Upper lobe of left lung (tissue), 6 donors: ENCODE results near the gene FYB1. TPM values are rescaled to one million over a fixed set of nuclear protein-coding genes. Genes with fewer than 3 reads are reported as not detected.

Experiments used
- ATAC-seq, 2 donors: fragments of 200-7000 bp; cut with Tn5 transposase; one replicate each; pipeline ENCODE4 v1.9.1; 2022; ENCODE audit warnings: mild to moderate bottlenecking in 2 of 2, moderate library complexity in 2 of 2; ENCODE audit not compliant: low FRiP score in 2 of 2
- DNase-seq, 2 donors: peaks; one replicate each; pipeline ENCODE4 v3.0.0-alpha.2; 2019 to 2020
- H3K27ac ChIP-seq, 4 donors: fragments of 200-600 bp; sonication (generic); one replicate each; pipeline ENCODE4 v1.5.1; 2016 to 2019
- H3K27me3 ChIP-seq, 4 donors: fragments of 200-600 bp; sonication (generic); one replicate each; pipeline ENCODE4 v1.5.1; 2017 to 2019
- H3K36me3 ChIP-seq, 4 donors: fragments of 200-600 bp; sonication (generic); one replicate each; pipeline ENCODE4 v1.5.1; 2016 to 2019
- H3K4me1 ChIP-seq, 4 donors: fragments of 200-600 bp; sonication (generic); one replicate each; pipeline ENCODE4 v1.5.1; 2018 to 2019
- H3K4me3 ChIP-seq, 4 donors: fragments of 200-600 bp; sonication (generic); one replicate each; pipeline ENCODE4 v1.5.1; 2017 to 2019; ENCODE audit warnings: mild to moderate bottlenecking in 2 of 4, moderate library complexity in 1 of 4
- H3K9me3 ChIP-seq, 4 donors: fragments of 200-600 bp; sonication (generic); one replicate each; pipeline ENCODE4 v1.5.1; 2018 to 2019
- EP300 ChIP-seq, 4 donors: sonication (generic); formaldehyde crosslinking; IDR thresholded peaks; one replicate each; pipeline ENCODE4 v1.5.1; 2017; ENCODE audit warnings: antibody characterized with exemption in 4 of 4, control low read depth in 2 of 4
- POLR2A ChIP-seq, 4 donors: fragments of 450-650 bp; IDR thresholded peaks; one replicate each; pipeline ENCODE4 v1.5.1; 2016 to 2017; ENCODE audit warnings: antibody characterized with exemption in 4 of 4, mild to moderate bottlenecking in 2 of 4
- POLR2AphosphoS5 ChIP-seq, 2 donors: sonication (generic); formaldehyde crosslinking; IDR thresholded peaks; one replicate each; pipeline ENCODE4 v1.5.1; 2017; ENCODE audit warnings: antibody characterized with exemption in 2 of 2
- WGBS, 2 donors: methylation state at CpG; one replicate each; pipeline ENCODE4 v1.1.5; 2017 to 2018; 5-methylcytosine and 5-hydroxymethylcytosine counted together
- total RNA-seq, 6 donors: library from RNA; depleted of rRNA in 4 of 6; stranded (reverse); fragments of >200 nt in 4 of 6; gene quantifications; one replicate each; pipeline versions ENCODE4 v1.1.0 to v1.2.1, GENCODE V29; 2016 to 2021
- TF ChIP-seq, protein P1 (sequence below), 6 experiments: fragments of 450-650 bp in 4 of 6; fragments of 200-600 bp in 2 of 6; sonication (generic) in 2 of 6; IDR thresholded peaks; one replicate each; pipeline ENCODE4 v1.5.1; 2016 to 2019; ENCODE audit warnings: antibody characterized with exemption in 6 of 6
- donor health status: DM: no; HTN: no; CAD: no; lungs with moderate emphysema.
- donor health status: DM: no; HTN: yes; CAD: no; lungs with severe emphysema.

FYB1 gene
- total RNA-seq, 6 donors from 2014 or later, result 24.0 to 97.4 (median 42.5) TPM

DNA sequence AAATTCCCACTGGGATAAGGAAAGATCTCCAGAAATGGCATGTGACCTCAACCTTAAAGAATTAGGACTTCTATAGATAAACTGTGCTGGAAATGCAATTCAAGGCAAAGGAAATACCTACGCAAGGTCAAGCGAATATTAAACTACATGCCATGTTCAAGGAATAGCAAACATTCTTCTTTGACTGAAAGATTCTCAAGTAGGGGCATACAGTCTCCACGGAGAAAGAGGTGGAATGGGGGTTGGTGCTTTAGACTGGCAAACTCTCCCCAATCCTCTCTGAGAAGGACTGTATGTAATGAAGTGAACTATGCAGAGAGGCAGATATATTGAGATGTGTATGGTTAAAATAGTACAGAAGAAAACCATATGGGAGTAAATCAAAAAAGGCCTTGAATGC is 151.3 kb downstream of the FYB1 start:
- no peak for ATAC-seq
- TF ChIP-seq POLR2AphosphoS5 (IDR thresholded peaks at IDR 0.05) (no peak), POLR2A (IDR thresholded peaks at IDR 0.05) (no peak), EP300 (IDR thresholded peaks at IDR 0.05) (no peak)
- TF ChIP-seq, protein P1, sequence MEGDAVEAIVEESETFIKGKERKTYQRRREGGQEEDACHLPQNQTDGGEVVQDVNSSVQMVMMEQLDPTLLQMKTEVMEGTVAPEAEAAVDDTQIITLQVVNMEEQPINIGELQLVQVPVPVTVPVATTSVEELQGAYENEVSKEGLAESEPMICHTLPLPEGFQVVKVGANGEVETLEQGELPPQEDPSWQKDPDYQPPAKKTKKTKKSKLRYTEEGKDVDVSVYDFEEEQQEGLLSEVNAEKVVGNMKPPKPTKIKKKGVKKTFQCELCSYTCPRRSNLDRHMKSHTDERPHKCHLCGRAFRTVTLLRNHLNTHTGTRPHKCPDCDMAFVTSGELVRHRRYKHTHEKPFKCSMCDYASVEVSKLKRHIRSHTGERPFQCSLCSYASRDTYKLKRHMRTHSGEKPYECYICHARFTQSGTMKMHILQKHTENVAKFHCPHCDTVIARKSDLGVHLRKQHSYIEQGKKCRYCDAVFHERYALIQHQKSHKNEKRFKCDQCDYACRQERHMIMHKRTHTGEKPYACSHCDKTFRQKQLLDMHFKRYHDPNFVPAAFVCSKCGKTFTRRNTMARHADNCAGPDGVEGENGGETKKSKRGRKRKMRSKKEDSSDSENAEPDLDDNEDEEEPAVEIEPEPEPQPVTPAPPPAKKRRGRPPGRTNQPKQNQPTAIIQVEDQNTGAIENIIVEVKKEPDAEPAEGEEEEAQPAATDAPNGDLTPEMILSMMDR (IDR thresholded peaks at IDR 0.05), result no peak
- H3K4me1 ChIP-seq, result peaks cover 26 to 58% (median 37%) of the 10 kb centered on the region in 4 donors
- no peak overlapping the region for H3K4me3 ChIP-seq
- H3K36me3 ChIP-seq, result peaks cover 0 to 21% (median 12%) of the 10 kb centered on the region in 4 donors
- peaks cover 0 to 8% (median 0%) of the 10 kb centered on the region in 4 donors for H3K9me3 ChIP-seq
- WGBS, 2 donors, result 65 to 94% methylated on average over 3 of the region's 3 CpGs
- no peak for DNase-seq
- H3K27me3 ChIP-seq, result no peaks in the 10 kb centered on the region
- no peak overlapping the region for H3K27ac ChIP-seq

DNA sequence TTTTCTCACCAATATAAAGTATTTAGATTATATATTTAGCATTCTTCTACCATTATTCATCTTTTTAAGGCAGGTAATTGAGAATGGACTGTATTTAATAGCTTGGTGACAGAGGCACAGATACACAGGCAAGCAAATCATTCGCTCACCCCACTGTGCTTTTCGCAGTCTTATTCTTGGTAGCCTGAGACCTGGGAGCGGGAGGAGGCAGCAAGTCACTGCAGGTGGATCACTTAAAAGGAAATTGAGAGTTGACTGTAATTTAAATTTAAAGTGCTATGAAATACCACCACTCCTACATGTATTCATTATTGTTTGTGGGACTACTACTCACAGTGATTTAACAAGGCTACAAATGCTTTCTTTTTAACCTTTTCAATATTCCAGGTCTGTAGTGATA is 154.9 kb downstream of the FYB1 start:
- no peak for DNase-seq
- no peak overlapping the region for H3K27ac ChIP-seq
- ATAC-seq, result no peak
- TF ChIP-seq, protein P1 (IDR thresholded peaks at IDR 0.05), result no peak
- TF ChIP-seq POLR2AphosphoS5 (IDR thresholded peaks at IDR 0.05), result no peak
- no peak for TF ChIP-seq EP300 (IDR thresholded peaks at IDR 0.05)
- no peak for TF ChIP-seq POLR2A (IDR thresholded peaks at IDR 0.05)
- WGBS, 2 donors, result 96 to 98% methylated on average over 3 of the region's 3 CpGs
- H3K4me3 ChIP-seq, result no peak overlapping the region
- peaks cover 0 to 8% (median 0%) of the 10 kb centered on the region in 4 donors for H3K9me3 ChIP-seq
- peaks cover 15 to 51% (median 29%) of the 10 kb centered on the region in 4 donors for H3K4me1 ChIP-seq
- H3K36me3 ChIP-seq, result peaks cover 0 to 21% (median 12%) of the 10 kb centered on the region in 4 donors
- H3K27me3 ChIP-seq, result no peaks in the 10 kb centered on the region

DNA sequence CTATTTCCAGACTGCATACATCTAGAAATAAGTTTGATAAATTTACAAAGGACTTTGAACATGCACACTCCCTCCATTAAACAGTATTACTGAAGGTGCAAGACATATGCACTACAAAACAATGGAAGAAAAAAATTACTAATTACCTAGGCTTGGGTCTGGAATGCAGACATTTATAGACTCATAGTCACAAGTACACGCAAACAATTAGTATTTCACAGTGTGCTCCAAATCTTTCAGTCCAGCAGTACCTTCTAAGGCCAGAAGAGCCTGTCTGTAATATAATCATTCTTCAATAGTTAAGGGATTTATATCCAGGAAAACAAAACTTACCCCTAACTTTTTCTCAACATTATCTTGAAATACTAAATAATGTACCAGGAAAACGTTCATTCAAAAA is 156.3 kb downstream of the FYB1 start:
- Histone ChIP-seq H3K27me3 (no peaks in the 10 kb centered on the region), H3K4me1 (peaks cover 23 to 60% (median 31%) of the 10 kb centered on the region in 4 donors), H3K9me3 (peaks cover 0 to 8% (median 0%) of the 10 kb centered on the region in 4 donors), H3K27ac (no peak overlapping the region), H3K36me3 (peaks cover 0 to 14% (median 12%) of the 10 kb centered on the region in 4 donors), H3K4me3 (no peak overlapping the region)
- DNase-seq, result no peak
- no peak for ATAC-seq
- TF ChIP-seq, protein P1 (IDR thresholded peaks at IDR 0.05), result no peak
- TF ChIP-seq POLR2A (IDR thresholded peaks at IDR 0.05) (no peak), EP300 (IDR thresholded peaks at IDR 0.05) (no peak), POLR2AphosphoS5 (IDR thresholded peaks at IDR 0.05) (no peak)
- WGBS, 2 donors, result 51 to 66% methylated on average over 2 of the region's 2 CpGs

DNA sequence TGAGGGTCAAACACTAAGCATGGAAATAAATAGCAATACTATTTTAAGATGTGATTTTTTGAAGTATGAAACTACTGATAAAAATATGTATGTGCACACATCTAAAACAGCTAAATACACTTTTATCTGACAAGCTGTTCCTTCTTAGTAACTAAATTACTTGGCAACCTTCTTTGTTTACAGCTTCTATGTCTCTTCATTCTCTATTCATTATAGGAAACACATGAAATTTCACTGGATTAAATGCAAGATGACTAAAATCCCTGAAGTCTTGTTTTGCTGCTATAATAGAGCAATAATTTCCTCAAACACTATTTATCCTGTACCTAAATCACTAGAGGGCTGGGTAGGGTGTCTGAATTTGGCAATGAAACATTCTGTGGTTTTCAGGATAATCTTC is 156.8 kb downstream of the FYB1 start:
- ATAC-seq (no peak), DNase-seq (no peak)
- Histone ChIP-seq H3K4me3 (no peak overlapping the region), H3K4me1 (peaks cover 23 to 61% (median 30%) of the 10 kb centered on the region in 4 donors), H3K27ac (no peak overlapping the region), H3K27me3 (no peaks in the 10 kb centered on the region), H3K9me3 (peaks cover 0 to 8% (median 0%) of the 10 kb centered on the region in 4 donors), H3K36me3 (peaks cover 0 to 14% (median 12%) of the 10 kb centered on the region in 4 donors)
- TF ChIP-seq EP300 (IDR thresholded peaks at IDR 0.05) (no peak), POLR2A (IDR thresholded peaks at IDR 0.05) (no peak)
- TF ChIP-seq, protein P1 (IDR thresholded peaks at IDR 0.05), result no peak

DNA sequence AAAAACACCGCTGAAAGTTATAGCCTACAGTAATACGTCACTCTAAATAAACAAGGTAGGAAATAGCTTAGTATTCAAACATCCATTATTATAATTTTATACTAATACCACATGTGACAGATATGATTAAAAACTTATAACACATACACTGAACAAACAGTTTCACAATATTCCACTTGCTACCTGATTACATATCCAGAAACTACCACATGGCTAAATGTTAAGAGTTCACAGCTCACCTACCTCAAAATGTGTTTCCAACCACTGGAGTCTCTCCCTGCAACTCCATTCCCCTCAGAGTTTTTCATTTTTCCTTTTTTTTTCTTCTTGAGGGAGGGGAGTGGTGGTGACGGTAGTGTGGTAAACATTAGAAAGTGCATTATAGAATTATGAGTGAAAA is 157.3 kb downstream of the FYB1 start:
- ATAC-seq (no peak), DNase-seq (no peak)
- TF ChIP-seq, protein P1 (IDR thresholded peaks at IDR 0.05), result no peak
- no peak for TF ChIP-seq POLR2AphosphoS5 (IDR thresholded peaks at IDR 0.05)
- TF ChIP-seq EP300 (IDR thresholded peaks at IDR 0.05), result no peak
- no peak for TF ChIP-seq POLR2A (IDR thresholded peaks at IDR 0.05)
- Histone ChIP-seq H3K27me3 (no peaks in the 10 kb centered on the region), H3K27ac (no peak overlapping the region), H3K9me3 (peaks cover 0 to 8% (median 0%) of the 10 kb centered on the region in 4 donors), H3K36me3 (peaks cover 0 to 13% (median 12%) of the 10 kb centered on the region in 4 donors), H3K4me3 (no peak overlapping the region), H3K4me1 (peaks cover 23 to 65% (median 32%) of the 10 kb centered on the region in 4 donors)
- 78 to 88% methylated on average over 3 of the region's 3 CpGs for whole genome bisulfite sequencing, 2 donors
